HG02678 (cell line): ENCODE results near the gene LRMDA.
"Not testable (repeated sequence)": the region's sequence is repeated elsewhere in the genome, so short reads cannot be mapped to it uniquely, and the experiment has no call there.

Experiments used
- ATAC-seq: cut with Tn5 transposase; IDR thresholded peaks from one replicate; pipeline ENCODE4 v1.9.1; 2021; ENCODE audit warnings: mild to moderate bottlenecking, moderate library complexity; ENCODE audit not compliant: unreplicated experiment

The LRMDA gene

GRCh38 chr10:76126607-76127527 is 695.4 kb downstream of the LRMDA start:
- ATAC-seq = no peak

GRCh38 chr10:76127984-76128589 is 696.7 kb downstream of the LRMDA start:
- no peak for ATAC-seq

- no peak for ATAC-seq
Observed at GRCh38 chr10:76129213-76129612, 697.8 kb downstream of the LRMDA start.

- no peak for ATAC-seq
Observed at GRCh38 chr10:76130892-76131291, 699.5 kb downstream of the LRMDA start.

GRCh38 chr10:76133597-76134255 is 702.3 kb downstream of the LRMDA start:
- ATAC-seq = no peak

GRCh38 chr10:76136961-76137360 is 705.5 kb downstream of the LRMDA start:
- no peak for ATAC-seq

GRCh38 chr10:76138286-76138685 is 706.9 kb downstream of the LRMDA start:
- no peak for ATAC-seq

- no peak for ATAC-seq
Observed at GRCh38 chr10:76138906-76139305, 707.5 kb downstream of the LRMDA start.

GRCh38 chr10:76139431-76139830 is 708.0 kb downstream of the LRMDA start:
- no peak for ATAC-seq

- no peak for ATAC-seq
Observed at GRCh38 chr10:76141376-76141775, 710.0 kb downstream of the LRMDA start.

GRCh38 chr10:76148217-76148616 is 716.8 kb downstream of the LRMDA start:
- ATAC-seq = not testable (repeated sequence)

GRCh38 chr10:76149182-76149581 is 717.8 kb downstream of the LRMDA start:
- no peak for ATAC-seq

- ATAC-seq = no peak
Observed at GRCh38 chr10:76149602-76150138, 718.2 kb downstream of the LRMDA start.

- ATAC-seq = no peak
Observed at GRCh38 chr10:76150139-76150875, 718.9 kb downstream of the LRMDA start.

GRCh38 chr10:76150876-76151288 is 719.5 kb downstream of the LRMDA start:
- no peak for ATAC-seq

- ATAC-seq = no peak
Observed at GRCh38 chr10:76152186-76152585, 720.8 kb downstream of the LRMDA start.

- ATAC-seq = no peak
Observed at GRCh38 chr10:76155961-76156360, 724.5 kb downstream of the LRMDA start.

GRCh38 chr10:76160446-76161300 is 729.2 kb downstream of the LRMDA start:
- no peak for ATAC-seq

GRCh38 chr10:76161301-76161582 is 729.8 kb downstream of the LRMDA start:
- ATAC-seq = no peak

- ATAC-seq = no peak
Observed at GRCh38 chr10:76168437-76168836, 737.0 kb downstream of the LRMDA start.
